CD8-positive, alpha-beta memory T cell (primary cell): Measurements from ENCODE around the gene LOX. TPM values are rescaled to one million over a fixed set of nuclear protein-coding genes. Genes with fewer than 3 reads are reported as not detected.

Experiments used
- CTCF ChIA-PET: fragments of 350-600 bp; sonication (Branson Sonifier 250); formaldehyde crosslinking; loops from one replicate; lab custom pipeline; 2021; ENCODE audit warnings: antibody characterized with exemption; lab: Charles Lee
- POLR2A ChIA-PET: fragments of 350-600 bp; sonication (Branson Sonifier 250); formaldehyde crosslinking; loops from one replicate; lab custom pipeline; 2021; ENCODE audit warnings: antibody characterized with exemption; lab: Charles Lee
- DNase-seq, 5 donors: peaks; one replicate each; pipeline versions ENCODE4 v3.0.0 to v3.0.0-alpha.2; 2020 to 2022; ENCODE audit warnings: mixed read lengths in 1 of 5
- H3K27ac ChIP-seq: one replicate; pipeline ENCODE4 v1.7.0; 2013; ENCODE audit warnings: low read depth, mild to moderate bottlenecking, low read length, moderate library complexity
- H3K27me3 ChIP-seq: 2 replicates; pipeline ENCODE4 v1.7.0; 2013; ENCODE audit warnings: low read length, mild to moderate bottlenecking; ENCODE audit not compliant: insufficient read depth, poor library complexity, severe bottlenecking
- H3K36me3 ChIP-seq: 2 replicates; pipeline ENCODE4 v1.7.0; 2013; ENCODE audit warnings: mild to moderate bottlenecking, low read length, moderate library complexity; ENCODE audit not compliant: insufficient read depth
- H3K4me1 ChIP-seq: 2 replicates; pipeline ENCODE4 v1.7.0; 2013; ENCODE audit warnings: mild to moderate bottlenecking, low read length, moderate library complexity; ENCODE audit not compliant: insufficient read depth
- H3K4me3 ChIP-seq: 2 replicates; pipeline ENCODE4 v1.7.0; 2013; ENCODE audit warnings: mild to moderate bottlenecking, low read length
- H3K9me3 ChIP-seq: 2 replicates; pipeline ENCODE4 v1.7.0; 2013; ENCODE audit warnings: mild to moderate bottlenecking, low read length
- H3K27ac Mint-ChIP-seq, 8 donors: one replicate each; pipeline ENCODE4 v1.8.0; 2020 to 2021; ENCODE audit warnings: mixed read lengths in 8 of 8, mild to moderate bottlenecking in 6 of 8, inconsistent platforms in 3 of 8, moderate library complexity in 3 of 8
- H3K27me3 Mint-ChIP-seq, 2 donors: one replicate each; pipeline ENCODE4 v1.8.0; 2020 to 2021; ENCODE audit warnings: mixed read lengths in 2 of 2, mild to moderate bottlenecking in 1 of 2, moderate library complexity in 1 of 2
- H3K36me3 Mint-ChIP-seq, 3 donors: one replicate each; pipeline ENCODE4 v1.8.0; 2020 to 2021; ENCODE audit warnings: mixed read lengths in 3 of 3, inconsistent platforms in 1 of 3, mild to moderate bottlenecking in 1 of 3
- H3K4me1 Mint-ChIP-seq, 3 donors: one replicate each; pipeline ENCODE4 v1.8.0; 2020 to 2021; ENCODE audit warnings: mixed read lengths in 3 of 3, inconsistent platforms in 1 of 3, mild to moderate bottlenecking in 1 of 3
- H3K4me3 Mint-ChIP-seq, 7 donors: one replicate each; pipeline ENCODE4 v1.8.0; 2020 to 2021; ENCODE audit warnings: mixed read lengths in 7 of 7, mild to moderate bottlenecking in 6 of 7, moderate library complexity in 4 of 7, inconsistent platforms in 2 of 7
- H3K9me3 Mint-ChIP-seq, 5 donors: one replicate each; pipeline ENCODE4 v1.8.0; 2020 to 2022; ENCODE audit warnings: mixed read lengths in 5 of 5, mild to moderate bottlenecking in 3 of 5, moderate library complexity in 2 of 5, inconsistent platforms in 1 of 5
- polyA plus RNA-seq: library from polyadenylated mRNA; unstranded; fragments of 300-500 nt; fragmentation: Illumina TruSeq; gene quantifications from one replicate; pipeline ENCODE4 v1.2.3, GENCODE V29; 2021
- total RNA-seq, 2 experiments: library from RNA; stranded (reverse); gene quantifications; one replicate each; pipeline ENCODE4 v1.2.3, GENCODE V29; 2021

LOX gene
- total and polyA plus RNA-seq, 3 experiments from 2014 or later: not detected

GRCh38 chr5:122054266-122054665, 23.8 kb downstream of the LOX start:
- ChIA-PET CTCF (no interaction called here), POLR2A (no interaction called here)
- Histone ChIP-seq H3K4me3 (no peak overlapping the region), H3K36me3 (no peaks in the 10 kb centered on the region), H3K4me1 (no peaks in the 10 kb centered on the region), H3K9me3 (no peaks in the 10 kb centered on the region), H3K27me3 (no peaks in the 10 kb centered on the region), H3K27ac (no peak overlapping the region)
- peaks cover 7 to 29% (median 9%) of the 10 kb centered on the region in 3 donors for H3K36me3 Mint-ChIP-seq
- H3K27ac Mint-ChIP-seq: no peak overlapping the region
- DNase-seq: no peak
- H3K27me3 Mint-ChIP-seq: no peaks in the 10 kb centered on the region
- no peak overlapping the region for H3K4me3 Mint-ChIP-seq
- H3K4me1 Mint-ChIP-seq: no peaks in the 10 kb centered on the region
- peaks cover 0 to 3% (median 0%) of the 10 kb centered on the region in 5 donors for H3K9me3 Mint-ChIP-seq

- CTCF ChIA-PET: no interaction called here
- DNase-seq: no peak
- no peaks in the 10 kb centered on the region for H3K4me1 ChIP-seq
- H3K4me3 ChIP-seq: no peak overlapping the region
- H3K36me3 Mint-ChIP-seq: peaks cover 9 to 36% (median 14%) of the 10 kb centered on the region in 3 donors
- POLR2A ChIA-PET: no interaction called here
- no peaks in the 10 kb centered on the region for H3K4me1 Mint-ChIP-seq
- H3K27ac ChIP-seq: no peak overlapping the region
- H3K27me3 Mint-ChIP-seq: no peaks in the 10 kb centered on the region
- H3K27ac Mint-ChIP-seq: no peak overlapping the region
- no peaks in the 10 kb centered on the region for H3K27me3 ChIP-seq
- no peaks in the 10 kb centered on the region for H3K36me3 ChIP-seq
- H3K4me3 Mint-ChIP-seq: no peak overlapping the region
- no peaks in the 10 kb centered on the region for H3K9me3 ChIP-seq
- H3K9me3 Mint-ChIP-seq: peaks cover 0 to 3% (median 0%) of the 10 kb centered on the region in 5 donors
Measured at GRCh38 chr5:122053181-122054109, 24.6 kb downstream of the LOX start.

GRCh38 chr5:122051569-122051968, 26.5 kb downstream of the LOX start:
- Mint-ChIP-seq H3K4me1 (no peaks in the 10 kb centered on the region), H3K27ac (no peak overlapping the region), H3K36me3 (peaks cover 9 to 42% (median 14%) of the 10 kb centered on the region in 3 donors), H3K9me3 (peaks cover 0 to 6% (median 0%) of the 10 kb centered on the region in 5 donors), H3K27me3 (no peaks in the 10 kb centered on the region), H3K4me3 (no peak overlapping the region)
- Histone ChIP-seq H3K4me3 (no peak overlapping the region), H3K4me1 (no peaks in the 10 kb centered on the region), H3K27ac (no peak overlapping the region), H3K9me3 (no peaks in the 10 kb centered on the region), H3K27me3 (no peaks in the 10 kb centered on the region), H3K36me3 (no peaks in the 10 kb centered on the region)
- ChIA-PET CTCF (no interaction called here), POLR2A (no interaction called here)
- no peak for DNase-seq

- no peaks in the 10 kb centered on the region for H3K4me1 Mint-ChIP-seq
- DNase-seq: no peak
- ChIA-PET CTCF (no interaction called here), POLR2A (no interaction called here)
- no peak overlapping the region for H3K4me3 Mint-ChIP-seq
- H3K4me1 ChIP-seq: no peaks in the 10 kb centered on the region
- H3K27me3 Mint-ChIP-seq: no peaks in the 10 kb centered on the region
- H3K4me3 ChIP-seq: no peak overlapping the region
- no peaks in the 10 kb centered on the region for H3K27me3 ChIP-seq
- peaks cover 9 to 45% (median 15%) of the 10 kb centered on the region in 3 donors for H3K36me3 Mint-ChIP-seq
- H3K36me3 ChIP-seq: no peaks in the 10 kb centered on the region
- H3K27ac Mint-ChIP-seq: no peak overlapping the region
- H3K9me3 ChIP-seq: no peaks in the 10 kb centered on the region
- peaks cover 0 to 9% (median 0%) of the 10 kb centered on the region in 5 donors for H3K9me3 Mint-ChIP-seq
- no peak overlapping the region for H3K27ac ChIP-seq
Measured at GRCh38 chr5:122050959-122051358, 27.1 kb downstream of the LOX start.

GRCh38 chr5:122040636-122041302, 37.3 kb downstream of the LOX start:
- H3K4me1 Mint-ChIP-seq: no peaks in the 10 kb centered on the region
- H3K27ac Mint-ChIP-seq: no peak overlapping the region
- H3K4me3 Mint-ChIP-seq: no peak overlapping the region
- CTCF ChIA-PET: no interaction called here
- H3K36me3 Mint-ChIP-seq: peaks cover 8 to 22% (median 10%) of the 10 kb centered on the region in 3 donors
- Histone ChIP-seq H3K4me3 (no peak overlapping the region), H3K27ac (no peak overlapping the region), H3K36me3 (no peaks in the 10 kb centered on the region), H3K27me3 (no peaks in the 10 kb centered on the region), H3K9me3 (no peaks in the 10 kb centered on the region), H3K4me1 (no peaks in the 10 kb centered on the region)
- H3K27me3 Mint-ChIP-seq: no peaks in the 10 kb centered on the region
- POLR2A ChIA-PET: no interaction called here
- H3K9me3 Mint-ChIP-seq: peaks cover 0 to 8% (median 2%) of the 10 kb centered on the region in 5 donors
- DNase-seq: no peak

- Mint-ChIP-seq H3K4me1 (no peaks in the 10 kb centered on the region), H3K27ac (peak overlapping the region in 1 of 8 donors; percentile 28), H3K4me3 (no peak overlapping the region), H3K27me3 (no peaks in the 10 kb centered on the region), H3K9me3 (no peaks in the 10 kb centered on the region), H3K36me3 (peaks cover 7 to 12% (median 10%) of the 10 kb centered on the region in 3 donors)
- H3K36me3 ChIP-seq: no peaks in the 10 kb centered on the region
- ChIA-PET POLR2A (no interaction called here), CTCF (no interaction called here)
- DNase-seq: no peak
- H3K27ac ChIP-seq: no peak overlapping the region
- H3K4me3 ChIP-seq: no peak overlapping the region
- no peaks in the 10 kb centered on the region for H3K9me3 ChIP-seq
- no peaks in the 10 kb centered on the region for H3K4me1 ChIP-seq
- H3K27me3 ChIP-seq: no peaks in the 10 kb centered on the region
Measured at GRCh38 chr5:122036326-122036725, 41.7 kb downstream of the LOX start.

- Mint-ChIP-seq H3K4me1 (no peaks in the 10 kb centered on the region), H3K4me3 (no peak overlapping the region), H3K36me3 (peaks cover 11 to 12% (median 12%) of the 10 kb centered on the region in 3 donors), H3K9me3 (no peaks in the 10 kb centered on the region), H3K27ac (no peak overlapping the region), H3K27me3 (no peaks in the 10 kb centered on the region)
- no peaks in the 10 kb centered on the region for H3K9me3 ChIP-seq
- ChIA-PET POLR2A (no interaction called here), CTCF (no interaction called here)
- no peak overlapping the region for H3K4me3 ChIP-seq
- H3K27ac ChIP-seq: no peak overlapping the region
- no peaks in the 10 kb centered on the region for H3K4me1 ChIP-seq
- H3K36me3 ChIP-seq: no peaks in the 10 kb centered on the region
- H3K27me3 ChIP-seq: no peaks in the 10 kb centered on the region
- DNase-seq: no peak
Measured at GRCh38 chr5:122035913-122036312, 42.1 kb downstream of the LOX start.

GRCh38 chr5:122031836-122032235, 46.2 kb downstream of the LOX start:
- Mint-ChIP-seq H3K4me1 (no peaks in the 10 kb centered on the region), H3K4me3 (no peak overlapping the region), H3K36me3 (peaks cover 15 to 37% (median 17%) of the 10 kb centered on the region in 3 donors), H3K27me3 (no peaks in the 10 kb centered on the region), H3K9me3 (no peaks in the 10 kb centered on the region), H3K27ac (no peak overlapping the region)
- Histone ChIP-seq H3K9me3 (no peaks in the 10 kb centered on the region), H3K4me3 (no peak overlapping the region), H3K27ac (no peak overlapping the region), H3K27me3 (no peaks in the 10 kb centered on the region), H3K36me3 (no peaks in the 10 kb centered on the region), H3K4me1 (no peaks in the 10 kb centered on the region)
- ChIA-PET POLR2A (no interaction called here), CTCF (no interaction called here)
- no peak for DNase-seq
